M059J (cell line): ENCODE data around the gene SLC29A3. TPM values are rescaled to one million over a fixed set of nuclear protein-coding genes. Genes with fewer than 3 reads are reported as not detected.

Experiments
- total RNA-seq: library from RNA; depleted of rRNA; stranded (reverse); fragments of >200 nt; shearing (Covaris generic); gene quantifications from 2 replicates; pipeline ENCODE4 v1.2.3, GENCODE V29; 2014; rRNA removed

SLC29A3 gene
- total RNA-seq, 1 experiment from 2014 or later, result 1.2 TPM

Other genes starting within 250 kb of the SLC29A3 start
- gene UNC5B, start 106.7 kb upstream of the SLC29A3 start, total RNA-seq, result 0.17 and 0.25 TPM in 2 replicates
- not detected in 2 replicates for gene CDH23, start 77.7 kb downstream of the SLC29A3 start, total RNA-seq